NK-92 (cell line): ENCODE data around the gene LHFPL6.

ENCODE experiments used
- DNase-seq: peaks from one replicate; lab custom pipeline; 2025; ENCODE audit not compliant: unreplicated experiment; lab: John Stamatoyannopoulos, UW

The LHFPL6 gene

DNA sequence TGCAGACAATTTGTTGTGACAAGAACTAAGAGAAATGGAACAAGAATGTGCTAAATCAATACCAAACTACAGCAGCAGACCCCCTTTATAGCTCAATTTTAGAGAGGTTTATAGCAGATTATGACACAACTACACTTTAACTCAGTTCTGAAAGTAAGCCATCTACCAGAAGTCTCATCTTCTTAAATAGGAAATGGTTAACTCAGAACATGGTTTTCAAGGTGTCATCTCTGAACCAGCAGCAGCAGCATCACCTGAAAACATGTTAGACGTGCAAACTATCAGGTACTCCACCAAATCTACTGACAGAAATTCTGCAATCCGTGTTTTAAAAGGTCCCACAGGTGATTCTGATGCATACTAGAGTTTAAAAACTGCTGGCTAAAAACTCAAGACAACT lies 6.8 kb downstream of the LHFPL6 start:
- DNase-seq, result no peak

DNA sequence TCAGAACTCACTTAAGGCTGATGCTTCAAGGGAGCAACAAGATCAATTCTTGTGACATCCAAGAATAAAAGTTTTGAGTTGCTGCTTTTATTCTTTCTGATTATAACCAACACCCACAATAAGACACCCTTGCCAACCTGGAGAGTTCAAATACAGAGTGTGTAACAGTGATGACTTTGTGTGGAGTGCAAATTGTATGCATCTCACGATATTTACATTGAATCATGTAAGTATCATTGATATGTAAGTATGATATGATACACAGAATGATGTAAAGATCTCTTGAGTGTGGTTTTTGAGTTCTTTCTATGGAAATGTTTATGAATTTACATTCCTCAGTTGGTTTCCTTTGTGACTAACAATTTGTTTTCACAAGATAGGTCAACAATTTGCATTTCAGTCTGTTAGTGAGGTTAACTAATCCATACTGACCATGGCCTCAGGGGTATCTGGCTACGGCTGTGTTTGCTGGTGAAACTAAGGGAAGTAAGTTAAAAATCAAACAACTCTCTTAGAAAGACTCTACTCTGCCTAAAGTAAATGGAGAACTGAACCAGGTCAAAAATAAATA lies 12.4 kb downstream of the LHFPL6 start:
- DNase-seq, result no peak

DNA sequence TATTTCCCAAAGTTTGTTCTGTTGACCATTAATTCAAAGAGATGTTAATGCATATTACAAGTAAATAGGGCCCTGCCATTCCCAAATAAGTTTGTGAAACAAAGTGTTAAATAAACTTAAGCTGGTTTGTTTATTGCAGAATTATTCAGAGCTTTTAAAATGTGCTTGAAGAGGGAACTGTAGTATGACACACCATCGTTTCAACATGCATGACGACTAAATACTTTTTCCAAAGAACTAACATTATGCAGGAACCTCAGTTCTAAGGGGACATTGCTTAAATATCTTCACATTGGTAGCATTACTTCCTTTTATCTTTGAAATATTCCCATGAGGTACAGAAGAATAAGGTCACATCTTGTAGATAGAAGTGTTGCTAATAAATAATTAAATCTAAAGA lies 14.6 kb downstream of the LHFPL6 start:
- no peak for DNase-seq

DNA sequence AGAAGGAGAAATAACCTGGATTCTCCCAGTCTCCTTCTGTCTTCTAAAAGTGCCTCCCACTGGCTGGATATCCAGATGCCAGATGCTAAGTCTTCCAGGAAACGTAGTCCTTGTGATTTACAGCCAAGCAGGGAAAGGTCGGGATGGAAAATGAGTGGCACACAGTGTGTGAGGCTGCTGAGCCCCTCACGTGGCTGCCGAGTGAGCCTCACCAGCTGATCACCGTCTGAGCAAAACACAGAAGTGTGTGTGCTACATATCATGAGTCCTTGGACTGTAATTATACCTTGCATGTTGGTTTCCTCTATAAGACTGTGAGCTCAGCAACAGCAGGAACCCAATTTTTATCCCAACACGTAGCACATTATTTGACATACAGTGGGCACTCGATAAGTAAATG lies 15.1 kb downstream of the LHFPL6 start:
- DNase-seq, result no peak

DNA sequence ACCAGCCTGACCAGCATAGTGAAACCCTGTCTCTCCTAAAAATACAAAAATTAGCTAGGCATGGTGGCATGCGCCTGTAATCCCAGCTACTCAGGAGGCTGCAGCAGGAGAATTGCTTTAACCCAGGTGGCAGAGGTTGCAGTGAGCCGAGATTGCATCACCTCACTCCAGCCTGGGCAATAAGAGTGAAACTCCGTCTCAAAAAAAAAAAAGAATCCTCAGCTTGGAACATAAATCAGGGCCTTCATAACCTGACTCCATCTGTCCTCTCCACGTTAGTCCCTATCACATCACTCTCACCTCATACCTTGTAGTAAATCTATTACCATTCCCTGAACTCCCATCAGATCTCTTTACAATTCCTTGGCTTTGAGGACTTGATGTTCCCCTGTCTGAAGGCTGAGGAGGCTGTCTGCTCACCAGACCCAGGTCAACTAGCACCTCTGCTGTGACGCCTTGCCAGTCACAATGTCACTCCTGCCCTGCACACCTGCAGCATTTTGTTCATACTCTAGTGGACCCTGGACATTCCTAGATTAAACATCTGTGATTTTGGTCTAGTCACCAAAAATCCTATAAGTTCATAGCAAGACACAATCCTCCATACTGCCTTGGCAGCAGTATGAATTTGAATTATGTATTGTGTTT lies 15.9 kb downstream of the LHFPL6 start:
- DNase-seq, result no peak

DNA sequence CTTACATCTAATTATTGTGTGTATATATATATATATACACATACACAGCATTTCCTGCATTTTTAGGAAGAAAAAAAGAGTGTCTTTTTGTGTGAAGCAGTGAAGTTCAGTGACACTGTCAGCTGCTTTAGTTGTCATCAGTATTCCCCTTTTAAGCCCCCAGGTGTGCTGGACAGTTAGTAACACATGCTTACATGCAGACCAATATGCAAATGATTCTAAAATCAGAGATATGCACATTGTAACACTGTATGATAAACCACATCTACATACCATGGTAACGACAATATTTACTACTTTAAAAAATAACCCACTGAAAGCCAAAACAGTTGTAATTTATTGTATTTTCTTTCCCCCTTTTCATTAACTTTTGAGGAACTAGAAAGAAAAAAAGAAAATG lies 16.8 kb downstream of the LHFPL6 start:
- no peak for DNase-seq

DNA sequence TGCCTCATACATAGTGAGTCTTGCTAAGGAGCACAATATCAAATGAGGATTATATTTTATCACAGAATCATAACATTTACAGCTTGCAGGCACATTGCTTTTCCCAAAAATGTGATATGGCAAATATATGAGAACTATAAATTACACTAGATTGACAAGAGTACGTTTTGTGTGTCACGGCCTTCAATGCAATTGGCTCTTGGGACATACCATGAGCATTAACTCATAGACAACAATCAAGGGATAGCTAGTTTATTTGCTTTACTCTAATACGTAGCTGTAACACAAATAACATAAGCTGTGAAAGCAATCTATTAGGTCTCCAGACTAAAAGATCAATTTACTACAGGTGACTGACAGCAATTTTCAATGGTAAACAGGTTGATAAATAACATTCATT lies 17.8 kb downstream of the LHFPL6 start:
- no peak for DNase-seq

DNA sequence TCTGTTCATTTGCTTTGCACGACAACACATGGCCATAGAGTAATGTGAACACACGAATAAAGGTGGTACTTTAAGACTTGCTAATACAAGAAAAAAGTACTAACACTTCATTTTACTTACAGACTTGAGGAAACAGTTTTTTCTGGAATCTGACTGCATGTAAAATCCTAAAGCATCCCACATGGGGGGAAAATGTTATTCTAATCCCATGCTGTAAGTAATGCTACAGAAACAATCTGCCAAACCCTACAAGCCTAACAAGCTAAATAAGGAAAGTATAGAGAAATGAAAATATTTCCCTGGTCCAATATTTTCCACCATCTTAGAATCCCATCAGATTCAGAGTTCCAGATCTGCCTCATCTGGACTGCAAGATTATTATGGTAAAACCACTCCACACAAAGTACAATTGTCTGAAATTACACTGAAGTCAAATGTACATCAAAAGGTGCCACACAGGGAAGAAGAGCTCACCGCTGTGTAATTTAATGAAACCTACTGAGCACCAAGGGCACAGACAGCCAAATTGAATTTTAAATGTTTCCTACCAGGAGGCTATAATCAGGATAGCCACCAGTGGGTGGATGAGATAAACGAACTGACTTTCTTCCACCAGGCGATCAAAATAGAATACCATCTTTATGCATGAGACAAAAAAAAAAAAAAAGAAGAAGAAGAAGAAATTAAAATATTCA lies 22.0 kb downstream of the LHFPL6 start:
- no peak for DNase-seq

DNA sequence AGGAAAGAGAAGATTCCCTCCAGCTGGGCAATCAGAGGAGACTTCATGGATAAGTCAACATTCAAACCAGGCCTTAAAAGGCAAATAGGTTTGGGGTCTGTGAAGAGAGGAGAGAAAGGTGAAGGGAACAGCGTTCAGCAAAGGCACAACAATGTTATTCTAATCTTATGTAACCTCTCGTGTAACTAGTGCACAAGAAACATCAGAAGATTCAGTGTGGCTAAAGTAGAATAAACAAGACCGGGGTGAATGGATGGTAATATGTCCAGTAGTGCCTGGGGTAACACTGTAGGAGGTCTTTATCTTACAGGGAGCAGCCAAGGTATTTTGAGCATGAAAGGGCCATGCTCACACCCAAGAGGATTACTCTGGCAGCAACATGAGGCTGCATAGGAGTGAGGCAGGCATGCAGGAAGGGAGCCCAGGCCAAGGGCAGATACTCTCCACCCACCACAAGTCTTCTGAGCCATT lies 24.1 kb downstream of the LHFPL6 start:
- DNase-seq, result no peak

DNA sequence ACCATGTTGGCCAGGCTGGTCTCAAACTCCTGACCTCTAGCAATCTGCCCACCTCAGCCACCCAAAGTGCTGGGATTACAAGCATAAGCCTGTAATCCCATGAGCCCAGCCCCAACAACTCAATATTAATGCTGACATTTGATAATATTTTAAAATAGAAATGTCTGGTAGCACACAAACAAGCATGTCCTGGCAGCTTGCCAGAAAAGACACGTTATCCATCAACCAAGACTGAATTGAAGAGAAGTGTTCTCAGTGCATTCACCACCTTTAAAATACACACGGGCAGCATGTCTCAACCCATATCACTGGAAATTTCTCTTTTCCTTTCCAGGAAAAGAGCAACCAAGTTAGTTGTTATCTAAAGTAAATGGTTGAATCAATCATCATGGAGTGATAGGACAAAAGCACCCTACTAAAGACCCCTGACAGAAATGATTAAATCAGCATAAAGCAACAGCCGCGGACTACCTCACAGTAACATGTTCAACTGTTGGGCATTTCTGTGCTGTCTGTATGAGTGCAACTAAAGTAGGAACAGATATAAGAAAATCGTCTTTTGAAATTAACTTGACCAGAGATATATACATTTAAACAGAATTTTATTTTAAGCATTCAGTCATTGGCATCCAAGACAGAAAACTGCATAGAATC lies 25.0 kb downstream of the LHFPL6 start:
- DNase-seq, result no peak

DNA sequence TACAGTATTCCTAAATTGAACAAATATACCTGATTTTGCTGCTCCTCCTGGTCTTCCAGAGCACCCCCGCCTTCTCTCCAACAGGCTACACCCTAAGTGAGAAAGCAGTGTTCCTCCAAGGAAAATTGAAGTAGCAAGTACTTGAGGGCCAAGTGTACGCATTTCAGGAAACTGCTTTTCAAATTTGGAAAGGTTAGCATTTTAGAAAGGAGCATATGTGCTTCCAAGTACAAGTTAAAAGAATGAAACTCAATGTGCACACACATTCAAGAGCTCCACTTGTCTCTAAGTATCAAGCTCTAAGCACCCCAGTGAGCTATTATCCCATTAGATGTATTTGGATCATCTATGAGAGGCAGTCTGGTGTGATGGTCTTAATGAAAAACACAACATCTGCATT lies 25.8 kb downstream of the LHFPL6 start:
- no peak for DNase-seq

DNA sequence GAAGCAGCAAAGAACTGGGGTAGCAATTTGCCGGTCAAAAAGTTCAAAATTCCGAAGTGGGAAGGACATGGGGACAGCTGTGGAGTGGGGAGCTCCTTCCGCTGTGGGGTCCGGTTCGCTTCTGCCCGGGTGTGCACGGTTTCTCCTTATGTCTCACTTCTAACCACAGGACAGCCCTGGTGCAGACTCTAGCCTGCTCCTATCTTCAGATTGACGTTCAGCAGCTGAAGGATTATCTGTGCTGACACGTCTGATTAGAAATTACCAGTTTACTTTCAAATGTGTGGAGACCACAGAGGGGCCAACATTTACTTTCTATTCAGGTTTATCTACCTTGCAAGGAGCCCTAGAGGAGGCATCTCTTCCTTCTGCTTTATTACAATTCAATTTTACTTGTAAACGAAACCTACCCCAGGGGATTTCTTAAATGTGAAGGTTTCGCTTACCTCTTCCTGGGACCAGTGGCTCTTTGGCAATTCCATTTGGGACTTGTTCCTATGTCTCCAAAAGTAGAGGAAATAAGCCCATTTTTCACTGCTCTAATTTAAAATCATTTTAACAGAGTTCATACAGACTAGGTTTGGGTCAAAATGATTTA lies 27.3 kb downstream of the LHFPL6 start:
- no peak for DNase-seq

DNA sequence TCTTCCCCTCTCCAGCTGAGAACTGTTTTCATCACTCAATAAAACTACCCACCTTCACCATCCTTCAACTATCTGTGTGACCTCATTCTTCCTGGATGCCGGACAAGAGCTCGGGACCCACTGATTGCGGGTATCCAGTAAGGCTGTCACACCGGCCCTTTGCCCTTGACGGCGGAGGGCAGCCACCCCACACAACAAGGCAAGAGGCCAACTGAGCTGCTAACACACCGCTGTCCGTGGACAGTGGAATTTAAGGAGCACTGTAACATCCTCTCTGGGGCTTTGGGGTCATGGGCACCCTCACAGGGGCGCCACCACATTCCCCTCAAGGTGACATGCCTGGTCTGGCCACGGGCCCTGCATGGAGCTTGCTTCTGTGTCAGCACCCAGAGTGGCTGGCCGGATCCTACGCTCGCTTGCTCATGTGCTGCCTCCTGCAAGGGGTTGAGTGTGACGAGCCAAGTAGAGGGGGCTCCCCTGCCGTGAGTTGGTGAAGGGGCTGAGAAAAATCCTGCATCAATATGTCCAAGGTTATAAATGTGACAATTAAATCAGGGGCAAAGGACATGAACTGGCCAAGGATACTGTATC lies 31.4 kb downstream of the LHFPL6 start:
- DNase-seq, result no peak

DNA sequence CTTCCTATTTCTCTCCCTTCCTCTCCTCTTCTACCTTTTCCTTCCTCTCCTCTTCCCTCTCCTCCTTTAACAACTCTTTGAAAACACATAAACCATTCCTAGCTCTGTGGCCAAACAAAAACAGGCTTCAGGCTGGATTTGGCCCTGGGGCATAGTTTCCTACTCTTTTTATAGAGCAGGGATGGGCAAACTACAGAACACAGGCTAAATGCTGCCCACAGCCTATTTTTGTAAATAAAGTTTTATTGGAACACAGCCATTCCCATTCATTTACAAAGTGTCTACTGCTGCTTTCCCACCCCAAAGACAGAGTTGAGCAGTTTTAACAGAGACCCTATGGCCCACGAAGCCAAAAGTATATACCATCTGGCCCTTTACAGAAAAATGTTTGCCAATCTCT lies 35.4 kb downstream of the LHFPL6 start:
- DNase-seq, result no peak

DNA sequence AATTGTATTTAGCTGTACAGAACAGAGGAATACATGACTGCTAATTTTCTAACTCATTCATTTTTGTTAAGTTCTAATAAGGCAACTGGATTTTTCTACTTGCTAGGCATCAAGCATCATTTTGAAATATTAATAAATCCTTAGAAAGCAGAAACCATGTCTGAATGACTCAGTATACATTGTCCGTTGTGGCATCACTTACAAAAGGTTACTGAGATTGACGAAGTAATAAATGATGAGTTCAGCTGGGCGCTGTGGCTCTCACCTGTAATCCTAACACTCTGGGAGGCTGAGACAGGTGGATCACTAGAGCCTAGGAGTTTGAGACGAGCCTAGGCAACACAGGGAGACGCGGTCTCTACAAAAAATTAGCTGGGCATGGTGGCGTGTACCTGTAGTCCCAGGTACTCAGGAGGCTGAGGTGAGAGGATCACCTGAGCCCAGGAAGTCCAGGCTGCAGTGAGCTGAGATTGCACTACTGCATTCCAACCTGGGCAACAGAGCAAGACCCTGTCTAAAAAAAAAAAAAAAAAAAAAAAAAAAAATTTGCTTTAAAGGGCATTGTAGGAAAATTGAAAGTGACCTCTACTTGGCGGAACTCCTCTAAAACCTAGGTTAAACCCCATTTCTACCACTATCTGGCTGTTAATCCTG lies 36.6 kb downstream of the LHFPL6 start:
- DNase-seq, result no peak

DNA sequence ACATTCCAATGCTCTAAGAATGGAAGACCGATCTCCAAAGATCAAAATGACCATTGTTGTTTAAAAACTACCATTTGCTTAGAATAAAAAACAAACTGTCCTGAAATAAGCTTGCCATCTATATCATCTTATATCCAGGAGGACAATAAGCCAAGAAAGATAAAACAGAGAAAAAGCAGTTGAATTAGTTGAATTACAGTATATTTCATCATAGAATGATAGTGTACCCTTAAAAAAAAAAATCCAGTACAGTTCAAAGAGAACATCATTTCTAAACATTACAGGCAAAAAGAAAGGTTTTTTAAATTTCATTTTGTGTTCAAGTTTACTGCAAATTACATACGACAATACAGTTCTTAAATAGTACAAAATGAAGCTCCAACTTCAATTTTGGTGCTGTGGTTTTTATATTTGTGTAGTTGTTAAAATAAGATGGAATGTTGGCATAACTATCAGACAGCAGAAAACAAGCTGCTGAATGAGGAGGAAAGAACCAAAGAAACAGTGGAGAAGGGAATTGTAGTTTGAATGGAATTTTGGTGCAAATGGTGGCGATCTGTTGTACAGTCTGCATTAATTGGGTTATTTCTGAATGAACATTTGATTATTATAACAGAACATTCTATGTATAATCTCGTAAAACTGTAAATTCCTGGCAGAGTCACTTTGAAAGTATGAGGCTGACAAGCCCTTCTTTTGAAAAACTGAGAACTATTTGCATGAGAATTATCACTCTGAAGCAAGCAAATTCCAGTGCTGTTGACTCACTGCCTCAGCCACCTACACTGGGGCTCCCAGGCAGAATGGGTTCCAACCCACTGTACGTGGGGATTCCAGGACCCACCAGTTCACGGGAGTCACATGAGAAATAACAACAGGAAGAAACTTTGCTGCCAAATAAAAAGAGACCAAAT lies 37.7 kb downstream of the LHFPL6 start:
- DNase-seq, result no peak

DNA sequence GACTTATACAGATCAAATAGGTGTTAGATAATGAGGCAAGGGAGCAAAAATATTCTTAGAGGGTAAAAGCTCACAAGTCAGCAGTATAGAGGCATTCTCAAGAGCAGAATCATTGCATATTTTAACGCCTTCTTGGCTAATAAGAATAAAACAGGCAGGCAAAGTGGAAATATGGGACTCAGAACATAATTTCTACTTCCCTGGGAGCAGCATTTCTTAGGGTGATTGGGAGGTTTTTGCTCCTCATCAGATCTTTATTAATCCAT lies 39.6 kb downstream of the LHFPL6 start:
- DNase-seq, result no peak

DNA sequence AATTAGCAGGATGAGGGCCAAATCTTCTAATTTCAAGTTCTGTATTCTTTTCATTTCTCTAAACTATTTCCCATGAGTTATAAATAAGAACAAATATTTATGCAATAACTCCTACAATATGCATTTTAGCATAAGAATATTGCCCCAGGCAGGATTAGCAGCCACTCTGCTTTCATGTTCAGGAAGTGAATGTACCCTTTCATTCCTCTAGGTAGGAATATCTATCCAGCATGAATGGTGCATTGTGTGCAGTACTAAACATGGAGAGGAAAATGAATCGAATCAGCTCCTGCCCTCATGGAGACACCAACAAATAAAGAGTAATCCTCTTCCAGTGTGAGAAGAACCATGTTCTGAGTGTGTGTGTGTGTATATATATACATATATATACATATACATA lies 41.0 kb downstream of the LHFPL6 start:
- no peak for DNase-seq

DNA sequence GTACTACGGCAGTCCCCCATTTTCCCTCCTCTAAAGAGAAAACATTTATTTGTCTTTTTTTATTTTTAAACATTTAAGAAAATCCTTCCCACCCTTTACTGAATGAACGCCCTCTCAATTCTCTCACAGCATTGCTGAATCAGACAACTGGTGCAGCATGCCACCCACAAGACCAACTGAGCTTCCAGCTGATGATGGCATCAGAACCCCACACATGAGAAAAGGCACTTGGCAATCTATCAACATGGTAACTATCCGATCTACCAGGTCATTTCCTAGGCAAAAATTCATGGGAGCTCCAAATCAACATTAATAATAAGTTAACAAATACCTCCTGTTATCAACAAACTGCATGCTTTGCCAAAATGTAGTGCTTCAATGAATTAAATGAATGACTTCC lies 43.1 kb downstream of the LHFPL6 start:
- DNase-seq, result no peak
